MM.1S (cell line): ENCODE measurements around the gene CCBE1.

Experiments
- EZH2 ChIP-seq: fragments of 300-600 bp; sonication (generic); optimal IDR thresholded peaks from 2 replicates; pipeline ENCODE3; 2017; ENCODE audit warnings: low read depth, mild to moderate bottlenecking, antibody characterized with exemption, low read length, mixed read lengths
- TF ChIP-seq, protein P1 (sequence below): fragments of 300-600 bp; sonication (generic); IDR thresholded peaks from 2 replicates; pipeline ENCODE4 v1.5.1; 2016; ENCODE audit warnings: antibody characterized with exemption, low read length, mixed read lengths

- TF ChIP-seq, protein P1, sequence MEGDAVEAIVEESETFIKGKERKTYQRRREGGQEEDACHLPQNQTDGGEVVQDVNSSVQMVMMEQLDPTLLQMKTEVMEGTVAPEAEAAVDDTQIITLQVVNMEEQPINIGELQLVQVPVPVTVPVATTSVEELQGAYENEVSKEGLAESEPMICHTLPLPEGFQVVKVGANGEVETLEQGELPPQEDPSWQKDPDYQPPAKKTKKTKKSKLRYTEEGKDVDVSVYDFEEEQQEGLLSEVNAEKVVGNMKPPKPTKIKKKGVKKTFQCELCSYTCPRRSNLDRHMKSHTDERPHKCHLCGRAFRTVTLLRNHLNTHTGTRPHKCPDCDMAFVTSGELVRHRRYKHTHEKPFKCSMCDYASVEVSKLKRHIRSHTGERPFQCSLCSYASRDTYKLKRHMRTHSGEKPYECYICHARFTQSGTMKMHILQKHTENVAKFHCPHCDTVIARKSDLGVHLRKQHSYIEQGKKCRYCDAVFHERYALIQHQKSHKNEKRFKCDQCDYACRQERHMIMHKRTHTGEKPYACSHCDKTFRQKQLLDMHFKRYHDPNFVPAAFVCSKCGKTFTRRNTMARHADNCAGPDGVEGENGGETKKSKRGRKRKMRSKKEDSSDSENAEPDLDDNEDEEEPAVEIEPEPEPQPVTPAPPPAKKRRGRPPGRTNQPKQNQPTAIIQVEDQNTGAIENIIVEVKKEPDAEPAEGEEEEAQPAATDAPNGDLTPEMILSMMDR, result no peak
- TF ChIP-seq EZH2, result no peak
These were observed 92.3 kb downstream of the CCBE1 start for GRCh38 chr18:59604877-59605276.
